OCI-LY3 (cell line): ENCODE measurements around the gene TDRD7.

Source experiments
- H2AFZ ChIP-seq: fragments of 200-600, 300-600 bp; shearing (Covaris generic); 2 replicates; pipeline ENCODE4 v1.6.0; 2014; ENCODE audit warnings: antibody characterized with exemption, low read depth, low read length
- H3K27ac ChIP-seq: fragments of 200-600, 300-600 bp; sonication (generic); 2 replicates; pipeline ENCODE4 v1.5.1; 2014; ENCODE audit warnings: mild to moderate bottlenecking, low read length, moderate library complexity, mixed read lengths
- H3K27me3 ChIP-seq: fragments of 200-600, 300-600 bp; sonication (generic); 2 replicates; pipeline ENCODE4 v1.6.1; 2014; ENCODE audit warnings: low read depth, low read length, mixed read lengths
- H3K36me3 ChIP-seq: fragments of 200-600, 300-600 bp; sonication (generic); replicated peaks from 2 replicates; pipeline ENCODE3; 2014; ENCODE audit warnings: low read depth, low read length, mixed read lengths
- H3K4me1 ChIP-seq: fragments of 300-600, 200-600 bp; sonication (generic); 2 replicates; pipeline ENCODE4 v1.6.1; 2014; ENCODE audit warnings: low read length, mixed read lengths
- H3K4me2 ChIP-seq: fragments of 200-600, 300-600 bp; sonication (generic); 2 replicates; pipeline ENCODE4 v1.6.1; 2014; ENCODE audit warnings: low read length, mixed read lengths
- H3K4me3 ChIP-seq: fragments of 300-600, 200-600 bp; sonication (generic); 2 replicates; pipeline ENCODE4 v1.5.1; 2014; ENCODE audit warnings: antibody characterized with exemption, mild to moderate bottlenecking, low read length, moderate library complexity
- H3K79me2 ChIP-seq: fragments of 300-600, 200-600 bp; shearing (Covaris generic); 2 replicates; pipeline ENCODE4 v1.6.1; 2014; ENCODE audit warnings: mild to moderate bottlenecking, low read length, mixed read lengths
- H3K9ac ChIP-seq: fragments of 300-600, 200-600 bp; shearing (Covaris generic); 2 replicates; pipeline ENCODE4 v1.6.0; 2014; ENCODE audit warnings: mild to moderate bottlenecking, low read length, moderate library complexity
- H3K9me3 ChIP-seq: fragments of 200-600, 300-600 bp; shearing (Covaris generic); 2 replicates; pipeline ENCODE4 v1.6.1; 2014; ENCODE audit warnings: low read length, mixed read lengths; ENCODE audit not compliant: insufficient read depth
- H4K20me1 ChIP-seq: fragments of 200-600, 300-600 bp; sonication (generic); 2 replicates; pipeline ENCODE4 v1.6.1; 2016; ENCODE audit warnings: low read length, mixed read lengths; ENCODE audit not compliant: insufficient read depth
- EZH2phosphoT487 ChIP-seq: fragments of 200-600 bp; shearing (Covaris generic); IDR thresholded peaks from 2 replicates; pipeline ENCODE4 v1.6.1; 2018; ENCODE audit warnings: antibody characterized with exemption, mixed run types, low read depth
- TF ChIP-seq, protein P1 (sequence below): fragments of 200-600, 300-600 bp; sonication (generic); IDR thresholded peaks from 2 replicates; pipeline ENCODE4 v1.5.1; 2014; ENCODE audit warnings: antibody characterized with exemption, low read length, low read depth

TDRD7 gene

DNA sequence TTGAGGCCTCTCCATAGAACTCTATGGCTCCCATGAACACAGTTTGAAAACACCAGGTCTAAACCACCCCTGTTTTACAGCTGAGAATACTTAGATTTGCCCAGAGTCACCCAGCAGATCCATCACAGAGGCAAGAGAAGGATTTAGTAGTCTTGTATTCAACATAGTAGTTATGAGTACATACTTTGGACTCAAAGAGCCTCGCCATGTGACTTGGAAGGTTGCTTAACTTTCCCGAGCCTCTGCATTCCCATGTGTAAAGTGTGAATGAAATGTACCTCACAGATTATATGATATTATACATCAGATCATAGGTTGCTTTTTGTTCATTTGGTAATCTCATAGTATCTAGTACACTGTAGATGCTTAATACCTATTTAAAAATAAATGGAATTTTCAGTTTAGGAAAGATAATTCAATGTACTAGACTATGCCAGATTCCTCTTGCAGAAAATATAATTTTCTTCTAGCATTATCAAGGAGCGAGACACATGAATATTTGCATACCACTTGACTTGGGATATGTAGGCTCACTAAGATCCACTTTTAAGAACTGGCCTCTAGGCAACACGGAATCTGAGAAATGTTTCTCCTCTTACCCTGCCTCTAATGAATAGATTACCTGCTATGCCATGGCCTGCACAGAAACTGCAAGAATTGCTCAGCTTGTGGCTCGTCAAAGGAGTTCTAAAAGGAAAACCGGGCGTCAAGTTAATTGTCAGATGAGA lies 18.6 kb downstream of the TDRD7 start:
- Histone ChIP-seq H3K27ac (no peak overlapping the region), H3K4me2 (no peak overlapping the region), H3K9me3 (no peaks in the 10 kb centered on the region), H4K20me1 (no peaks in the 10 kb centered on the region), H3K36me3 (peaks cover 26% of the 10 kb centered on the region), H3K27me3 (no peaks in the 10 kb centered on the region), H3K79me2 (0 out of 2 replicates have a peak, but pooled peaks cover under 1% of the 10 kb centered on the region), H3K4me1 (0 out of 2 replicates have a peak, but pooled peaks cover 3% of the 10 kb centered on the region), H3K4me3 (no peak overlapping the region), H2AFZ (no peak overlapping the region), H3K9ac (no peak overlapping the region)
- TF ChIP-seq, protein P1, sequence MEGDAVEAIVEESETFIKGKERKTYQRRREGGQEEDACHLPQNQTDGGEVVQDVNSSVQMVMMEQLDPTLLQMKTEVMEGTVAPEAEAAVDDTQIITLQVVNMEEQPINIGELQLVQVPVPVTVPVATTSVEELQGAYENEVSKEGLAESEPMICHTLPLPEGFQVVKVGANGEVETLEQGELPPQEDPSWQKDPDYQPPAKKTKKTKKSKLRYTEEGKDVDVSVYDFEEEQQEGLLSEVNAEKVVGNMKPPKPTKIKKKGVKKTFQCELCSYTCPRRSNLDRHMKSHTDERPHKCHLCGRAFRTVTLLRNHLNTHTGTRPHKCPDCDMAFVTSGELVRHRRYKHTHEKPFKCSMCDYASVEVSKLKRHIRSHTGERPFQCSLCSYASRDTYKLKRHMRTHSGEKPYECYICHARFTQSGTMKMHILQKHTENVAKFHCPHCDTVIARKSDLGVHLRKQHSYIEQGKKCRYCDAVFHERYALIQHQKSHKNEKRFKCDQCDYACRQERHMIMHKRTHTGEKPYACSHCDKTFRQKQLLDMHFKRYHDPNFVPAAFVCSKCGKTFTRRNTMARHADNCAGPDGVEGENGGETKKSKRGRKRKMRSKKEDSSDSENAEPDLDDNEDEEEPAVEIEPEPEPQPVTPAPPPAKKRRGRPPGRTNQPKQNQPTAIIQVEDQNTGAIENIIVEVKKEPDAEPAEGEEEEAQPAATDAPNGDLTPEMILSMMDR, result no peak
- no peak for TF ChIP-seq EZH2phosphoT487

DNA sequence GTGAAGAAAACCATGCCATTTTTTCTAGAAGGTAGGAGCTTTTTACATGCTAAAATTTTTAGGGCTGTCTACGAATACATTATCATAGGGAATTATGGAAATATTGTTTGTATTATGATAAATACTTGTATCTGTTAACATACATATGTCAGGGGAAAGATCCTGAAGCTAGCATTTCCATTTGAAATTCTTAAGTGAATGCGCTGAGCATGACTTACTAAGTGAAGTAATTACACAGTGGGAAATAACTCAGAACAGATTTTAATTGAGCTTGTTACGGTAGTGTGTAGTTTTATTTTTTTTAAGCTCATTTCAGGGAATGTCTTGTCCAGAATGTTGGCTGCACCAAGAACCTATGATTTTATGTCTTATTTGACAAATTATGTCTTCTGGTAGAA lies 19.1 kb downstream of the TDRD7 start:
- H3K9me3 ChIP-seq, result no peaks in the 10 kb centered on the region
- H3K4me1 ChIP-seq, result 0 out of 2 replicates have a peak, but pooled peaks cover 3% of the 10 kb centered on the region
- no peaks in the 10 kb centered on the region for H3K79me2 ChIP-seq
- H3K4me2 ChIP-seq, result no peak overlapping the region
- no peak overlapping the region for H3K9ac ChIP-seq
- TF ChIP-seq, protein P1, result no peak
- TF ChIP-seq EZH2phosphoT487, result no peak
- H4K20me1 ChIP-seq, result no peaks in the 10 kb centered on the region
- no peaks in the 10 kb centered on the region for H3K27me3 ChIP-seq
- no peak overlapping the region for H2AFZ ChIP-seq
- H3K4me3 ChIP-seq, result no peak overlapping the region
- peaks cover 26% of the 10 kb centered on the region for H3K36me3 ChIP-seq
- no peak overlapping the region for H3K27ac ChIP-seq

DNA sequence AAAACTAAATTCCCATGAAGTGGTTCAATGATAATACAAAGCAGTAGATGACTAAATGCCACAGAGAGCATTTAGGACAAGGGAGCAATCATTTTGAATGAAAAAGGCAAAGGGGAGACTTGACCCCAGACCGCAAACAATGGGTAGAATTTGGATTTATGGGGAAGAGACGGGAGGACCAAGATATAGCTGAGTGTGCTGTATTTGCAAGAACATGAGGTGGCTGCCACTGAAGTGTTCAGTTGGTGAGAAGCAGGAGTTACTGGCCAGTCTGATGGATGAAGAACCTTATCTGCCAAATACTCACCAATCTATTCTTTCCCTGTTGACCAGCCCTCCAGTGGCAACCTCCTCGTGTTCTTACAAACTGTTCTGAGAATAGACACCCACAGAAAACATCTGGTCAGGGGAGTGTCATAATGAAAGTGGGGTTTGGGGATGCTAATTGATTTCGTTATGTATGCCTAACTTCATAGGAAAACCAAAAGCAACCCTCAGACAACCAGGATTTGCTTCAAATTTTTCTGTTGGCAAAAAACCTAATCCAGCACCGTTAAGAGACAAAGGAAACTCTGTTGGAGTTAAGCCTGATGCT lies 19.8 kb downstream of the TDRD7 start:
- H3K4me2 ChIP-seq, result no peak overlapping the region

DNA sequence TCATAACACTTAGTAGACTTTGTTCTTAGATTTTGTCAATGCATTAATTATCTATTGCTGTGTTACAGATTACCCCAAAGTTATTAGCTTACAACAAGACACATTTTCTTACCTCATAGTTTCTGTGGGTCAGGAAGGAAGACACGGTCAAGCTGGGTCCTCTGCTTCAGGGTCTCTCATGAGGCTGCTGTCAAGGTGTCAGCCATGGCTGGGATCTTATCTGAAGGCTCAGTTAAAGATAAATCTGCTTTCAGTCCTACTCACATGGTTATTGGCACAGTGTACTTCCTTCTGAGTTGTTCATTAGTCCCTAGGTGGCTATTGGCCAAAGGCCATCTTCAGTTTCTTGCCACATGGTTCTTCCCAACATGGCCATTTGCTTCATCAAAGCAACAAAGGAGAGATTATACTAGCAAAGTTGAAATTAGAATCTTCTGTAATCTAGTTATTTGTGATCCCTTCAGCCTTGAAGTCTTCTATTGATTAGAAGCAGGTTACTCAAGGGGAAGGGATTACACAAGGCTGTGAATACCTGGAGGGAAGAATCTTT lies 25.2 kb downstream of the TDRD7 start:
- TF ChIP-seq EZH2phosphoT487, result no peak
- TF ChIP-seq, protein P1, result no peak

More for the DNA sequence above, 19.8 kb downstream of the TDRD7 start:
- H3K27me3 ChIP-seq, result no peaks in the 10 kb centered on the region
- H3K9ac ChIP-seq, result no peak overlapping the region
- H3K4me3 ChIP-seq, result no peak overlapping the region
- H4K20me1 ChIP-seq, result no peaks in the 10 kb centered on the region
- 0 out of 2 replicates have a peak, but pooled peaks cover 3% of the 10 kb centered on the region for H3K4me1 ChIP-seq
- H3K27ac ChIP-seq, result no peak overlapping the region
- peaks cover 26% of the 10 kb centered on the region for H3K36me3 ChIP-seq
- TF ChIP-seq EZH2phosphoT487, result no peak
- TF ChIP-seq, protein P1, result no peak
- H3K79me2 ChIP-seq, result no peaks in the 10 kb centered on the region
- no peaks in the 10 kb centered on the region for H3K9me3 ChIP-seq
- no peak overlapping the region for H2AFZ ChIP-seq

More for the DNA sequence above, 25.2 kb downstream of the TDRD7 start:
- no peaks in the 10 kb centered on the region for H4K20me1 ChIP-seq
- H3K4me2 ChIP-seq, result no peak overlapping the region
- no peak overlapping the region for H2AFZ ChIP-seq
- peaks cover 14% of the 10 kb centered on the region for H3K36me3 ChIP-seq
- no peak overlapping the region for H3K9ac ChIP-seq
- no peaks in the 10 kb centered on the region for H3K4me1 ChIP-seq
- H3K27me3 ChIP-seq, result no peaks in the 10 kb centered on the region
- H3K4me3 ChIP-seq, result no peak overlapping the region
- H3K9me3 ChIP-seq, result no peaks in the 10 kb centered on the region
- no peaks in the 10 kb centered on the region for H3K79me2 ChIP-seq
- no peak overlapping the region for H3K27ac ChIP-seq
